OCI-LY7 (cell line): Measurements from ENCODE around the gene PRDM12.

Experiments
- EZH2phosphoT487 ChIP-seq: fragments of 200-600 bp; sonication (generic); IDR thresholded peaks from 2 replicates; pipeline ENCODE4 v1.6.1; 2018; ENCODE audit warnings: low read depth, borderline replicate concordance, mild to moderate bottlenecking, mixed run types, antibody characterized with exemption, low read length, moderate library complexity, mixed read lengths
- TF ChIP-seq, protein P1 (sequence below): fragments of 200-600 bp; sonication (generic); conservative IDR thresholded peaks from 2 replicates; pipeline ENCODE4 v1.5.1; 2014; ENCODE audit warnings: mild to moderate bottlenecking, antibody characterized with exemption, low read length, moderate library complexity, mixed read lengths

DNA sequence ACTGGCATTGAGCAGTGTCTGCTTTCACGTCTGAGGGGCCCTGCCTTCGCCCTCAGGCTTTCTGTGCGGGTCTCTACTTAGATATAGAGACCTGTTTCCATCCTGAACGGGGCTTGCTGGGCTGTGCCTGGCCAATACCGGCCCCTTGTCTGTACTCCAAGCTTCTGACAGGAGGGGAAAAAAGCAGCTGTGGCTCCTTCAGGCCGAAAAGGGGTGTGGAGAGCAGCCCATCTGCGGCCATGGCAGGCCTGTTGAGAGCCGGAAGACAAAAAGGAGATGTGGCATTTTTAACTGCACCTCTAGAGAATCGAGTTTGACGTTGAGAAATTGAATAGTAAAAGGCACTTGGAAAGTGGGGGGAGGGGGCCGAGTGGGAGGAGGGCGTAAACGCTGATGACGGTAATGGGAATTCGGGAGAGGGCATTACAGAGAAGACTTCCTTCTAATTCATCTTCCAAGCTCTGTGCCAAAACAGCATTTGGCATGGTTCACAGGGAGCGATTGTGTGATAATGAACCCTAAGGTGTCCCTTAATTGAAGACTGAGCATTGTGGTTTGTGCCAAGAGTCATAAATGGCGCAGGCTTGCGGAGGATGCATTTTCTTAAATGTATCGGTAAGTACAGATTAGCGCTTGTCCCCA, 25.1 kb upstream of the PRDM12 start:
- TF ChIP-seq, protein P1, sequence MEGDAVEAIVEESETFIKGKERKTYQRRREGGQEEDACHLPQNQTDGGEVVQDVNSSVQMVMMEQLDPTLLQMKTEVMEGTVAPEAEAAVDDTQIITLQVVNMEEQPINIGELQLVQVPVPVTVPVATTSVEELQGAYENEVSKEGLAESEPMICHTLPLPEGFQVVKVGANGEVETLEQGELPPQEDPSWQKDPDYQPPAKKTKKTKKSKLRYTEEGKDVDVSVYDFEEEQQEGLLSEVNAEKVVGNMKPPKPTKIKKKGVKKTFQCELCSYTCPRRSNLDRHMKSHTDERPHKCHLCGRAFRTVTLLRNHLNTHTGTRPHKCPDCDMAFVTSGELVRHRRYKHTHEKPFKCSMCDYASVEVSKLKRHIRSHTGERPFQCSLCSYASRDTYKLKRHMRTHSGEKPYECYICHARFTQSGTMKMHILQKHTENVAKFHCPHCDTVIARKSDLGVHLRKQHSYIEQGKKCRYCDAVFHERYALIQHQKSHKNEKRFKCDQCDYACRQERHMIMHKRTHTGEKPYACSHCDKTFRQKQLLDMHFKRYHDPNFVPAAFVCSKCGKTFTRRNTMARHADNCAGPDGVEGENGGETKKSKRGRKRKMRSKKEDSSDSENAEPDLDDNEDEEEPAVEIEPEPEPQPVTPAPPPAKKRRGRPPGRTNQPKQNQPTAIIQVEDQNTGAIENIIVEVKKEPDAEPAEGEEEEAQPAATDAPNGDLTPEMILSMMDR: no peak
- no peak for TF ChIP-seq EZH2phosphoT487
